Measurements from ENCODE around the gene ANKRD55.

- TF ChIP-seq REST (IDR thresholded peaks at IDR 0.05; ENCODE audit: insufficient read depth in 1 of 2, low read depth in 2 of 2, low read length in 2 of 2) (no peak), TAF1 (IDR thresholded peaks at IDR 0.05; ENCODE audit: borderline replicate concordance, insufficient read depth, low read length) (no peak)
These were observed 105.0 kb downstream of the ANKRD55 start for GRCh38 chr5:56128113-56128512.
